ENCODE measurements around the gene SNTG2. TPM values are rescaled to one million over a fixed set of nuclear protein-coding genes. Genes with fewer than 3 reads are reported as not detected.
"Not testable (repeated sequence)": the region's sequence is repeated elsewhere in the genome, so short reads cannot be mapped to it uniquely, and the experiment has no call there.

Gene SNTG2
- total RNA-seq, 1 donor from 2014 or later = 2.7 TPM

GRCh38 chr2:1378456-1379150 is 428.0 kb downstream of the SNTG2 start:
- DNase-seq = no peak

GRCh38 chr2:1381644-1382043 is 431.0 kb downstream of the SNTG2 start:
- DNase-seq = no peak

- DNase-seq = not testable (repeated sequence)
These were observed 437.5 kb downstream of the SNTG2 start for GRCh38 chr2:1387954-1388725.

GRCh38 chr2:1390118-1390517 is 439.5 kb downstream of the SNTG2 start:
- not testable (repeated sequence) for DNase-seq

DNA sequence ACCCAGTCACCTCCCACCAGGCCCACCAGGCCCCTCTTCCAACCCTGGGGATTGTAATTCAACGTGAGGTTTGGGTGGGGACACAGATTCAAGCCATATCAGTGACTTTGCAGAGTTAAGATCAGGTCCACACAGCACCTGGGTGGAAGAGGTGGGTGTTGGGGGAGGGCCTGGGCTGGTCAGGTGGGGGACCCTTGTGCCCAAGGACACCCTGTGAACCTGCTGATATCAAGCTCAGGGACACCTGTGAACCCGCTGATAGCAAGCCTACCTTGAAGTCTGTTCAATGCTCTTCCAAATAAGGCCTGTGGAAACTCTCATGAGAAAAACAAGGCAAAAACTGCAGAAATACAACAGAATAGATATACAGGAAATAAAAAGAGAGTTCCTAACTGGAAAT is 442.7 kb downstream of the SNTG2 start:
- DNase-seq = no peak

DNA sequence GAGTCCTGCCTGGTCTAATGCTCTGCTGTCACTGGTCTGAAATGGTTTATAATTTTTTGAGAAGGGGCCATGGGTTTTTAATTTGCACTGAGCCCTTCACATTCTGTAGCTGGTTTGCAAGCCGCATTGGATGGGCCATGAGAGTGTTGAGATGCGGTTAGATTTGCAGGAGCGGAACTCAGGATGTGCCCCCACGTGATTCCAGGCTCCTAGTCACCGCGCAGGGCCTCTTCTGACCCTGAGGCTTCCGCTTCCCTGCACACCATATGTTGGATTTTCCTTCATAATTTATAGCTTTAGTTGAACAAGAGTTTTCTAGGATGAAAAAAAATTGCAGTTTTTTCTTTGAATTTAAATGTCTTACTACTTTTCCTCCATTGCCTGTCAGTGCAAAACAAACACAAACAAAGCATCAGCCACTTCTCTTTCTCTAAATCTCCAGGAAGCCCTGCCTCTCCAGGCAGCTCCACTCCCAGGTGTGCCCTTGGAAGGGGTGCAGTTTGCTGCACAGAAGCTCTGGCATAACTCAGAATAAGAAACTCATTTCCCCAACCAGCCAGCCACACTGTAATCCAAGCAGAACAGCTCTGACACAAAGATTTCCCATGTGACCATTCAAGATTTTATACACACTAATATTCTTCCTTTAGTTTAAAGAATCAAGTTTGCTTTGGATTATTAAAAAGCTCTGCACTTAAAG is 444.2 kb downstream of the SNTG2 start:
- DNase-seq = no peak

GRCh38 chr2:1397350-1397749 is 446.7 kb downstream of the SNTG2 start:
- DNase-seq = no peak

DNA sequence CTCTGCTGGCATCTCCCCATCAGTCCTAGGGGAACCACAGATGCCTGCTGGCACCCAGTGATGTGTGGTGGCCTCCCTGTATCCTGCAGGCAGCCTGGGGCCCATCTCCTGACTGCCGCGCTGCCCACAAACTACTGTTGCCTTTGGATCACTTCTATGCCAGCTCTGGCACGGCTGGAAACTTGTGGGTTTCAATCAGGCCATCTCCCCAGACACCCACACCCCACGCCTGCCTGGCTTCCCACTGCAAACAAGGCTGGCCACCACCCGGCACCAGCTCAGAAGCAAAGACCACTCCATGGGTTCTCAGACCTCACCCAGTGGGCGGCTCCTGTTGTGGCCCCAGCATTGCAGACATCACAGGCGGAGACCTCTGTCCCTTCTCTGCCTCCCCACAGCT is 447.5 kb downstream of the SNTG2 start:
- DNase-seq = no peak

DNA sequence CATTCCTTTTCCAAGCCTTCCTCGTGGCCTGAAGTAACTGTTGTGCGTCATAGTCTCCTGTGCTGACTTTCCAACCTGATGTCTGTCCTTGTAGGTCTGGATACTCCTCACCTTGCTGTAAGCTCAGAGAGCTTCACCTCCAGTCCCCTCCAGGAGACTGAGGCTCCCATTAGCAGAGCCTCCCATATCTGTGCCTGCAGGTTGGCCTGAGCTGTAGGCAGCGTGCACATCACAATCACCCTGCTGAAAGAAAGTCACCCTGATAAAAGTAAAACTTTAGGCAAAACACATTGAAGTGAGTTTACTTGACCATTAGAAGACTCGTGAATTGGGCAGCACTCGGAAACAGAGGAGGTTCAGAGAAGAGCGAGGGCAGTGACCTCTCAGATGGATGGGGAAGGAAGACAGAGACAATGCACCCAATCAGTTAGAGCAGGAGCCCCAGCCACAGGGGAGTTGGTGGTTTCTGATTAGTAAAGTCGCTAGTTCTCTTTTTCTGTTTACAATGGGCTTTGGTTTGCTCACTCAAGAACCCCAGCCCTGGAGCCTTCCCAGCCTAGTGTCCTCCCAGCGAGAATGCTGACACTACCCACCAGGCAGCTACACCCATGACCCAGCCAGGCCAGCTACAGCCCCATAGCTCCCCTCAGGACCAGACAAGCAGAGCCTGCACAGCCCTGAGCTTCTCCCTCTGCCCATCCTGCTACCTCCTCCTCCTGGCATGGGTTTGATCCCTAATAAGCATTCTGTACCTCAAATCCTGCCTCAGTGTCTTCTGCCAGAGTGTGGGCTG is 450.5 kb downstream of the SNTG2 start:
- DNase-seq = no peak

GRCh38 chr2:1402064-1402463 is 451.4 kb downstream of the SNTG2 start:
- no peak for DNase-seq

GRCh38 chr2:1403565-1403964 is 452.9 kb downstream of the SNTG2 start:
- DNase-seq = no peak

- DNase-seq = no peak
These were observed 454.5 kb downstream of the SNTG2 start for GRCh38 chr2:1405124-1405523.

- peak; percentile 24 for DNase-seq
These were observed 455.3 kb downstream of the SNTG2 start for GRCh38 chr2:1405967-1406366.

GRCh38 chr2:1406434-1406833 is 455.8 kb downstream of the SNTG2 start:
- DNase-seq = no peak

GRCh38 chr2:1407950-1408675 is 457.5 kb downstream of the SNTG2 start:
- DNase-seq = no peak

DNA sequence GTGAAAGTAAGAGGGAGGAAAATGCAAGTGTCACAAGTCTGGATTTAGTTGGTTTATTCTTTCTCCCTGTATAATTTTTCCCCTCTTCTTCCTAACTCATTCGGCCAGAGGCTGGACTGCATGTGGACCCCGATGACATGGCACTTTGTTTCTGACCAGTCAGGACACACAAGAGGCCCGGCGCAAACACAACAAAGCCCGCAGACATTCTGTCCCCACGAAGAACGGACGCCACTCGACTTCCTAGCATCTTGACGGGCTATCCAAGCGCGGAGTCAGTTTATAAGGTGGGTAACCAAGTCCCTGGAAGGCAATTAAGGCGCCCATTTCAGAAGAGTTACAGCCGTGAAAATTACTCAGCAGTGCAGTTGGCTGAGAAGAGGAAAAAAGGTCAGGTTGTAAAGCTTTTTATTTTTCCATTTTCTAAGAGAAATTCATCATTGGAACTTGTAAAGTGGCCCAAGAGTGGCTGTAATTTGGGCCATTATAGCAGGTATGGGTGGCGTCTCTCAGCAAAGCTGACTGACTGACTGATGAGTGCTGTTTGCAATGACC is 462.6 kb downstream of the SNTG2 start, which contains the start of gene TPO:
TPO (plus strand) TSS at position 308 of the 555 bp plus-strand sequence. CDS start 946 bp downstream, outside the sequence.
- DNase-seq = no peak

DNA sequence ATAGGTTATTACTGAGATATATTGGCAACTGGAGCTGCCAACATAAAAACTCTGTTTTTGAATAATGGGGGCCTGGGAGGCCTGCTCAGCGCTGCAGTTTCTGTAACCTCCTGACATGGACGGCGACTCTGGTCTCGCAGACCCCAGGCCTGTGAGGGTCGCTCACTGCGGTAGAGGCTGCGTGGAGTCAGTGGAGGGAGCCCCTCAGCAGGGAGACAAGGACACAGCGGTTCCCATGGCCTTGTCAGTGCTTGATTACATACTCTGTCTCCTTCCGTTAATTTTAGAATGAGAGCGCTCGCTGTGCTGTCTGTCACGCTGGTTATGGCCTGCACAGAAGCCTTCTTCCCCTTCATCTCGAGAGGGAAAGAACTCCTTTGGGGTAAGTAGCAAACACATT is 463.5 kb downstream of the SNTG2 start:
- no peak for DNase-seq

DNA sequence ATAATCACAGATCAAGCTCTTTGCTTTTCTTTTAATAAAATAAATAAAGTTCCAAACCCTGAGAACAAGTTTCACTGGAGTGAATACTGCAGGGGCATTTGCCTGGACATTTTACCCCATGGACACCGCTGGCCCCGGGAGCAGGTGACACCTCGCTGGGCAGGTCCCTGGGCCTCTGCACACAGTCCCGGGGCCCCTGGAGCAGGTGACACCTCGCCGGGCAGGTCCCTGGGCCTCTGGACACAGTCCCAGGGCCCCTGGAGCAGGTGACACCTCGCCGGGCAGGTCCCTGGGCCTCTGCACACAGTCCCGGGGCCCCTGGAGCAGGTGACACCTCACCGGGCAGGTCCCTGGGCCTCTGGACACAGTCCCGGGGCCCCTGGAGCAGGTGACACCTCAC is 464.3 kb downstream of the SNTG2 start:
- DNase-seq = not testable (repeated sequence)

- DNase-seq = no peak
These were observed 464.9 kb downstream of the SNTG2 start for GRCh38 chr2:1415501-1415900.
